Osteoblast (primary cell): Measurements from ENCODE around the gene MEOX2. TPM values are rescaled to one million over a fixed set of nuclear protein-coding genes. Genes with fewer than 3 reads are reported as not detected.

Experiments
- DNase-seq: peaks from one replicate; pipeline ENCODE4 v3.0.0; 2011; ENCODE audit warnings: low spot score, mixed read lengths; ENCODE audit not compliant: insufficient read length; ENCODE audit errors: missing footprints
- H2AFZ ChIP-seq: 2 replicates; pipeline ENCODE4 v1.6.0; 2011; ENCODE audit warnings: mild to moderate bottlenecking, low read length
- H3K27ac ChIP-seq: 2 replicates; pipeline ENCODE4 v1.5.1; 2011; ENCODE audit warnings: mild to moderate bottlenecking, low read depth, low read length, moderate library complexity
- H3K27me3 ChIP-seq: 2 replicates; pipeline ENCODE4 v1.6.0; 2012; ENCODE audit warnings: mild to moderate bottlenecking, control low read depth, inconsistent platforms, low read length, moderate library complexity; ENCODE audit not compliant: insufficient read depth
- H3K36me3 ChIP-seq: 2 replicates; pipeline ENCODE4 v1.5.1; 2011; ENCODE audit warnings: mild to moderate bottlenecking, low read length, control low read depth, moderate library complexity; ENCODE audit not compliant: insufficient read depth
- H3K4me1 ChIP-seq: 2 replicates; pipeline ENCODE4 v1.5.1; 2011; ENCODE audit warnings: mild to moderate bottlenecking, low read length, control low read depth, moderate library complexity; ENCODE audit not compliant: insufficient read depth
- H3K4me2 ChIP-seq: 2 replicates; pipeline ENCODE4 v1.6.0; 2011; ENCODE audit warnings: mild to moderate bottlenecking, low read length; ENCODE audit not compliant: insufficient read depth
- H3K4me3 ChIP-seq: fragments of 200-600 bp; sonication (generic); 3 replicates; pipeline ENCODE4 v1.5.1; 2012; ENCODE audit warnings: mild to moderate bottlenecking, low read length, inconsistent platforms; ENCODE audit not compliant: insufficient read depth
- H3K79me2 ChIP-seq: 2 replicates; pipeline ENCODE4 v1.6.0; 2012; ENCODE audit warnings: mild to moderate bottlenecking, low read length, control low read depth, inconsistent platforms; ENCODE audit not compliant: insufficient read depth
- H3K9me3 ChIP-seq: 2 replicates; pipeline ENCODE4 v1.5.1; 2011; ENCODE audit warnings: low read depth, low read length, control low read depth
- H4K20me1 ChIP-seq: 2 replicates; pipeline ENCODE4 v1.6.0; 2012; ENCODE audit warnings: mild to moderate bottlenecking, low read length, control low read depth; ENCODE audit not compliant: insufficient read depth
- CTCF ChIP-seq: IDR thresholded peaks from 2 replicates; pipeline ENCODE4 v1.5.1; 2011; ENCODE audit warnings: mild to moderate bottlenecking, low read depth, low read length, moderate library complexity; ENCODE audit errors: extremely low read depth
- total RNA-seq: library from RNA; depleted of rRNA; stranded (reverse); fragments of >200 nt; gene quantifications from 2 replicates; pipeline ENCODE4 v1.2.3, GENCODE V29; 2012

The MEOX2 gene
- total RNA-seq, 1 donor = 4.7 TPM

DNA sequence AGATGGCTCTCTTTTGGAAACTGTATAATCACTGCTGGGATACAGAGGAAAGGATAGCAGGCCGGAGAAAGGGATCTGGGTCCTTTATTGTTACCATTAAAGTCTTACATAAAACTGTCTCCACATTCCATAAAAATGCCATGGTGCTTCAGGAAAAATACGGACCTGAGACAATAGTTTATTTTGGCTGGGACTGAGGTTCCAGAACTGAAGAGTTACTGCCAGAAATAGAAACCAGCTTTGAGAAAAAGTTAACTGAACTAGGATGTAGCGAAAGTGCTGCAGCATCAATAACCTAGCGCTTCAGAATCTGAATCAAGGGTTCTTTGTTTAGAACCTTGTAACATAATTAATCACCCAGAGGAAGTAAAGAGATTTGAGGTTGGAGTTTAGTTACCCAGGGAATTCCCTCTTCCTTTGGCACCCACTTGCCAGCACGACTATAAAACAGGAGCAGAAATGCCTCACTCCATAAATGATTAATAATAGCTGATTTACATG is 38.0 kb downstream of the MEOX2 start:
- peak overlapping the region; percentile 40 for H3K27ac ChIP-seq
- H3K36me3 ChIP-seq = no peaks in the 10 kb centered on the region
- peak overlapping the region; percentile 70 for H3K4me2 ChIP-seq
- H3K27me3 ChIP-seq = no peaks in the 10 kb centered on the region
- H3K4me1 ChIP-seq = peaks cover 3% of the 10 kb centered on the region
- no peak for TF ChIP-seq CTCF
- DNase-seq = no peak
- H3K4me3 ChIP-seq = peak overlapping the region; percentile 54
- no peaks in the 10 kb centered on the region for H3K79me2 ChIP-seq
- no peaks in the 10 kb centered on the region for H4K20me1 ChIP-seq
- H3K9me3 ChIP-seq = no peaks in the 10 kb centered on the region
- H2AFZ ChIP-seq = peak overlapping the region; percentile 85

GRCh38 chr7:15647309-15647708 is 39.2 kb downstream of the MEOX2 start:
- no peak overlapping the region for H3K4me2 ChIP-seq
- H3K4me1 ChIP-seq = peaks cover 3% of the 10 kb centered on the region
- no peak overlapping the region for H3K4me3 ChIP-seq
- H3K27ac ChIP-seq = no peak overlapping the region
- no peaks in the 10 kb centered on the region for H3K79me2 ChIP-seq
- DNase-seq = no peak
- no peak overlapping the region for H2AFZ ChIP-seq
- no peaks in the 10 kb centered on the region for H4K20me1 ChIP-seq
- H3K36me3 ChIP-seq = no peaks in the 10 kb centered on the region
- H3K27me3 ChIP-seq = no peaks in the 10 kb centered on the region
- TF ChIP-seq CTCF = no peak
- no peaks in the 10 kb centered on the region for H3K9me3 ChIP-seq

DNA sequence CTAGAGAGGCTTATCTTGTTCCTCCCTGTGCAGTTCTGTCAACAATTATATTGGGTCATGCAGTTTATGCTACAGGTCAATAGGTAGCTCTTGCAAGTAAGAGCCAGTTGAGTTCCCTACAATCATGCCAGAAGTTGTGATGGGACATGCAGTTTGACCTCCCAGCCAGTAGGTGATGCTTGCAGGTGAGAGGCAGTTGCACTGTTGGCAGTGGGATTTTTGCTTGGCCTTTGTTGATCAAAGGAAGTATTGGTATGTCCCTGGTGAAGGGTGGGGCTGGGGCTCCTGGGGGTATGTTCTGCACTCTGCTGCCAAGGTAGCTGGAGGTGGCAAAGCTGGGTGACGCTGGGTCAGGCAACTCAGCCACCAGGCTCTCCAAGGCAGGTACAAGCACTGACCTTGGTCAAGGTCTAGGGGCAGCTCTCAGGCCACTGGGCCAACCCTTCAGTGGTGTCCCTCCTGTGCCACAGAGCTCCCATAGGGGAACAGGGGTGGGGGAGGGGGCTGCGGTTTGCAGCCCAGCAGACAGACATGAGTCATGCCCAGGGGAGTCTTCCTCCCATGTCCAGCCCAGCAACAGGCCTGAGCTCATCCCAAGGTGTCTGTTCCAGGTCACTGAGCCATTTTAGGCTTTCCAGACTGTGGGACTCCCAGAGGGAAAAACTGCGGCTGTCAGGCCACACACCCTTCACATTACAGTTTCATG is 43.3 kb downstream of the MEOX2 start:
- DNase-seq = no peak

More for the DNA sequence above, 43.3 kb downstream of the MEOX2 start:
- Histone ChIP-seq H3K9me3 (no peaks in the 10 kb centered on the region), H3K27me3 (no peaks in the 10 kb centered on the region), H3K27ac (no peak overlapping the region), H3K36me3 (no peaks in the 10 kb centered on the region), H2AFZ (no peak overlapping the region), H3K79me2 (no peaks in the 10 kb centered on the region), H3K4me3 (no peak overlapping the region), H3K4me1 (no peaks in the 10 kb centered on the region), H4K20me1 (no peaks in the 10 kb centered on the region), H3K4me2 (no peak overlapping the region)
- no peak for TF ChIP-seq CTCF
